ENCODE data around the gene ZNF487. TPM values are rescaled to one million over a fixed set of nuclear protein-coding genes. Genes with fewer than 3 reads are reported as not detected.
A peak's percentile ranks its signal among the peaks of the same experiment; 100 is the strongest.

Gene ZNF487
- total and polyA plus RNA-seq, 2 donors (not counting 1 experiment from before 2014, with no cell fraction given): 9.8 to 14.8 TPM

- 91% methylated on average over 5 of the region's 5 CpGs for WGBS (ENCODE audit: insufficient coverage)
- H3K4me1 Mint-ChIP-seq: peaks cover 61% of the 10 kb centered on the region
- intact Hi-C loops (cut with micrococcal nuclease): loop anchor here (2.0 kb wide), 1 partner anchor 14 kb away; no protein-coding TSS in a partner anchor
- no peaks in the 10 kb centered on the region for H3K9me3 Mint-ChIP-seq (ENCODE audit: insufficient read depth)
- ATAC-seq (ENCODE audit: low read depth): no peak
- no peaks in the 10 kb centered on the region for H3K27me3 Mint-ChIP-seq
- DNase-seq: no peak
- H3K27ac Mint-ChIP-seq: peak overlapping the region; percentile 51
- H3K4me3 Mint-ChIP-seq: no peak overlapping the region
- peaks cover 69% of the 10 kb centered on the region for H3K79me2 ChIP-seq (ENCODE audit: control insufficient read depth, insufficient read depth, low read length)
- H3K27me3 ChIP-seq (replicated peaks in 1 of 4; ENCODE audit: control extremely low read depth in 1 of 4, control insufficient read depth in 3 of 4, insufficient read depth in 4 of 4, low read length in 3 of 4): no peaks in the 10 kb centered on the region
- no peaks in the 10 kb centered on the region for H3K9me3 ChIP-seq (ENCODE audit: control extremely low read depth in 1 of 3, control insufficient read depth in 2 of 3, insufficient read depth in 1 of 3, low read length in 2 of 3)
- TF ChIP-seq EZH2 (IDR thresholded peaks at IDR 0.05; ENCODE audit: borderline replicate concordance, insufficient read depth, low read depth, low read length, poor library complexity, severe bottlenecking): no peak
- no peak for TF ChIP-seq CTCF (IDR thresholded peaks at IDR 0.05)
- H3K27ac ChIP-seq (ENCODE audit: low read length in 2 of 2): peak overlapping the region in 1 of 2 donors; percentile 52
- H3K9ac ChIP-seq (ENCODE audit: low read length): no peak overlapping the region
- no peak overlapping the region for H2AFZ ChIP-seq (ENCODE audit: insufficient read depth, low read depth, low read length, poor library complexity, severe bottlenecking)
- peaks cover 23 to 35% of the 10 kb centered on the region in 2 donors for H3K4me1 ChIP-seq (ENCODE audit: control insufficient read depth in 2 of 2, insufficient read depth in 2 of 2, low read length in 2 of 2)
- H3K36me3 ChIP-seq (replicated peaks in 1 of 2; ENCODE audit: control extremely low read depth in 1 of 2, control insufficient read depth in 1 of 2, extremely low read depth in 1 of 2, insufficient read depth in 2 of 2, low read length in 1 of 2): peaks cover 24 to 86% of the 10 kb centered on the region in 2 experiments
- peaks cover 85% of the 10 kb centered on the region for H4K20me1 ChIP-seq (ENCODE audit: control insufficient read depth, insufficient read depth, low read length, poor library complexity, severe bottlenecking)
- ChIA-PET POLR2A (interaction anchor here (2.5 kb wide), 1 partner anchor 17 kb away, joined by 6 read pairs; no protein-coding TSS in a partner anchor), CTCF (interaction anchor here (0.7 to 2.3 kb wide), 6 partner anchors 10 to 42 kb away, joined by 3 to 8 read pairs (median 6); no protein-coding TSS in a partner anchor)
- no peak overlapping the region for H3K4me2 ChIP-seq (replicated peaks; ENCODE audit: low read depth, low read length, poor library complexity, severe bottlenecking)
- H3K4me3 ChIP-seq (ENCODE audit: control extremely low read depth in 1 of 5, extremely low read depth in 1 of 5, insufficient read depth in 1 of 5, low read depth in 2 of 5, low read length in 4 of 5): no peak overlapping the region
These were observed 46.6 kb upstream of the ZNF487 start for GRCh38 chr10:43390333-43390732.

GRCh38 chr10:43390759-43391158 lies 46.2 kb upstream of the ZNF487 start:
- Histone ChIP-seq H3K4me2 (replicated peaks; ENCODE audit: low read depth, low read length, poor library complexity, severe bottlenecking) (no peak overlapping the region), H4K20me1 (ENCODE audit: control insufficient read depth, insufficient read depth, low read length, poor library complexity, severe bottlenecking) (peaks cover 88% of the 10 kb centered on the region), H3K4me3 (ENCODE audit: control extremely low read depth in 1 of 5, extremely low read depth in 1 of 5, insufficient read depth in 1 of 5, low read depth in 2 of 5, low read length in 4 of 5) (no peak overlapping the region), H3K9ac (ENCODE audit: low read length) (no peak overlapping the region), H2AFZ (ENCODE audit: insufficient read depth, low read depth, low read length, poor library complexity, severe bottlenecking) (no peak overlapping the region), H3K4me1 (ENCODE audit: control insufficient read depth in 2 of 2, insufficient read depth in 2 of 2, low read length in 2 of 2) (peaks cover 28 to 39% of the 10 kb centered on the region in 2 donors), H3K79me2 (ENCODE audit: control insufficient read depth, insufficient read depth, low read length) (peaks cover 73% of the 10 kb centered on the region), H3K27ac (ENCODE audit: low read length in 2 of 2) (peak overlapping the region in 1 of 2 donors; percentile 52), H3K36me3 (replicated peaks in 1 of 2; ENCODE audit: control extremely low read depth in 1 of 2, control insufficient read depth in 1 of 2, extremely low read depth in 1 of 2, insufficient read depth in 2 of 2, low read length in 1 of 2) (peaks cover 24 to 90% of the 10 kb centered on the region in 2 experiments), H3K9me3 (ENCODE audit: control extremely low read depth in 1 of 3, control insufficient read depth in 2 of 3, insufficient read depth in 1 of 3, low read length in 2 of 3) (no peaks in the 10 kb centered on the region), H3K27me3 (replicated peaks in 1 of 4; ENCODE audit: control extremely low read depth in 1 of 4, control insufficient read depth in 3 of 4, insufficient read depth in 4 of 4, low read length in 3 of 4) (no peaks in the 10 kb centered on the region)
- Mint-ChIP-seq H3K4me3 (no peak overlapping the region), H3K4me1 (peaks cover 65% of the 10 kb centered on the region), H3K9me3 (ENCODE audit: insufficient read depth) (no peaks in the 10 kb centered on the region), H3K27me3 (no peaks in the 10 kb centered on the region), H3K27ac (peak overlapping the region; percentile 51)
- POLR2A ChIA-PET: interaction anchor here (0.7 to 2.5 kb wide), 2 partner anchors 17 to 71 kb away, joined by 4 to 6 read pairs; no protein-coding TSS in a partner anchor
- ATAC-seq (ENCODE audit: low read depth) (no peak), DNase-seq (peak; percentile 58)
- TF ChIP-seq EZH2 (IDR thresholded peaks at IDR 0.05; ENCODE audit: borderline replicate concordance, insufficient read depth, low read depth, low read length, poor library complexity, severe bottlenecking): no peak
- TF ChIP-seq CTCF (IDR thresholded peaks at IDR 0.05): peak; percentile 53
- CTCF ChIA-PET: interaction anchor here (0.7 to 2.3 kb wide), 6 partner anchors 10 to 42 kb away, joined by 3 to 8 read pairs (median 6); no protein-coding TSS in a partner anchor
- 90% methylated on average over 4 of the region's 7 CpGs for WGBS (ENCODE audit: insufficient coverage)
- intact Hi-C loops (cut with micrococcal nuclease): loop anchor here (2.0 kb wide), 1 partner anchor 14 kb away; no protein-coding TSS in a partner anchor

Data from B cell (primary cell).